HCT116 (cell line): Measurements from ENCODE around the gene DGAT2. TPM values are rescaled to one million over a fixed set of nuclear protein-coding genes. Genes with fewer than 3 reads are reported as not detected.

Experiments
- ATAC-seq: fragments of 200-7000 bp; cut with Tn5 transposase; 2 replicates; pipeline ENCODE4 v1.9.1; 2020; ENCODE audit warnings: mild to moderate bottlenecking, moderate library complexity
- BruUV-seq: library from RNA; stranded (reverse); fragments of 400-500 nt; replicated peaks from 2 replicates; lab custom pipeline; 2021; lab: Mats Ljungman, UMichigan
- CTCF ChIA-PET: fragments of 300-600 bp; sonication (Branson Sonifier 250); formaldehyde crosslinking; loops from one replicate; lab custom pipeline; 2021; ENCODE audit warnings: antibody characterized with exemption; lab: Charles Lee
- POLR2A ChIA-PET: fragments of 300-600, 350-600 bp; sonication (Branson Sonifier 250); formaldehyde crosslinking; loops from one replicate; lab custom pipeline; 2021; ENCODE audit warnings: antibody characterized with exemption; lab: Charles Lee
- RAD21 ChIA-PET, 2 experiments: fragments of 300-600 bp; sonication (Branson Sonifier 250); formaldehyde crosslinking; loops; one replicate each; lab custom pipeline; 2023; ENCODE audit warnings: low total read pairs in 2 of 2; ENCODE audit not compliant: uncharacterized antibody in 2 of 2, unreplicated experiment in 2 of 2, low non-redundant PET in 1 of 2; lab: Charles Lee
- DNase-seq: peaks from one replicate; pipeline ENCODE4 v3.0.0-alpha.2; 2010; ENCODE audit warnings: low read depth, low spot score
- H2AFZ ChIP-seq: fragments of 200-600 bp; shearing (Covaris generic), sonication (generic); 2 replicates; pipeline ENCODE4 v1.6.1; 2017; ENCODE audit warnings: low read depth, mixed run types, mixed read lengths, antibody characterized with exemption, low read length; ENCODE audit not compliant: poor library complexity, severe bottlenecking
- H3K27ac ChIP-seq: 2 replicates; pipeline ENCODE4 v1.5.1; 2012; ENCODE audit warnings: low read depth, low read length
- H3K27me3 ChIP-seq: fragments of 200-600 bp; sonication (generic); 2 replicates; pipeline ENCODE4 v1.6.1; 2016; ENCODE audit warnings: mixed run types, low read length, mixed read lengths; ENCODE audit not compliant: insufficient read depth
- H3K36me3 ChIP-seq, 2 experiments: fragments of 200-500 bp in 1 of 2; fragments of 200-600 bp in 1 of 2; sonication (Bioruptor generic) in 1 of 2; sonication (generic) in 1 of 2; 2 replicates each; pipeline versions ENCODE4 v1.5.1 to v1.6.1; 2014 to 2016; ENCODE audit warnings: low read length in 2 of 2, inconsistent platforms in 1 of 2, mixed read lengths in 1 of 2, mixed run types in 1 of 2; ENCODE audit not compliant: insufficient read depth in 2 of 2, control insufficient read depth in 1 of 2
- H3K4me1 ChIP-seq, 2 experiments: fragments of 200-600 bp in 1 of 2; sonication (generic) in 1 of 2; 2 replicates each; pipeline versions ENCODE4 v1.5.1 to v1.6.1; 2012 to 2017; ENCODE audit warnings: low read length in 2 of 2, inconsistent platforms in 1 of 2, mild to moderate bottlenecking in 1 of 2, mixed read lengths in 1 of 2, mixed run types in 1 of 2, moderate library complexity in 1 of 2; ENCODE audit not compliant: insufficient read depth in 2 of 2, control insufficient read depth in 1 of 2
- H3K4me2 ChIP-seq: fragments of 200-600 bp; sonication (generic); 2 replicates; pipeline ENCODE4 v1.6.1; 2017; ENCODE audit warnings: mixed run types, low read length, mixed read lengths
- H3K4me3 ChIP-seq, 2 experiments: fragments of 200-600 bp in 1 of 2; sonication (generic) in 1 of 2; replicated peaks in 1 of 2; 2 replicates each; pipeline ENCODE4 v1.5.1; 2011 to 2016; ENCODE audit warnings: low read length in 2 of 2, control low read depth in 1 of 2, low read depth in 1 of 2, mild to moderate bottlenecking in 1 of 2, mixed read lengths in 1 of 2, mixed run types in 1 of 2
- H3K79me2 ChIP-seq: fragments of 200-600 bp; sonication (generic); 2 replicates; pipeline ENCODE4 v1.6.1; 2017; ENCODE audit warnings: mild to moderate bottlenecking, mixed run types, low read length, moderate library complexity, mixed read lengths; ENCODE audit not compliant: insufficient read depth
- H3K9ac ChIP-seq: fragments of 200-600 bp; sonication (generic); 2 replicates; pipeline ENCODE4 v1.6.1; 2016; ENCODE audit warnings: low read length, mixed read lengths
- H3K9me2 ChIP-seq: fragments of 200-600 bp; sonication (generic), shearing (Covaris generic); 2 replicates; pipeline ENCODE4 v1.6.1; 2017; ENCODE audit warnings: mixed run types, mild to moderate bottlenecking, moderate library complexity; ENCODE audit not compliant: insufficient read depth
- H3K9me3 ChIP-seq, 2 experiments: fragments of 200-500 bp in 1 of 2; fragments of 200-600 bp in 1 of 2; sonication (Bioruptor generic) in 1 of 2; sonication (generic) in 1 of 2; 2 replicates each; pipeline ENCODE4 v1.6.1; 2014 to 2017; ENCODE audit warnings: low read length in 2 of 2, mixed read lengths in 2 of 2, inconsistent platforms in 1 of 2, low read depth in 1 of 2, mild to moderate bottlenecking in 1 of 2, mixed run types in 1 of 2, moderate library complexity in 1 of 2; ENCODE audit not compliant: control insufficient read depth in 1 of 2, insufficient read depth in 1 of 2
- H4K20me1 ChIP-seq: fragments of 200-600 bp; sonication (generic), shearing (Covaris generic); 2 replicates; pipeline ENCODE4 v1.6.1; 2017; ENCODE audit warnings: mixed run types, mild to moderate bottlenecking, moderate library complexity; ENCODE audit not compliant: insufficient read depth
- CBX3 ChIP-seq: IDR thresholded peaks from 2 replicates; pipeline ENCODE4 v1.6.1; 2012; ENCODE audit warnings: low read depth
- CEBPB ChIP-seq: IDR thresholded peaks from 2 replicates; pipeline ENCODE4 v1.6.1; 2012; ENCODE audit warnings: low read depth
- CTCF ChIP-seq, 3 experiments: fragments of 200-600 bp in 1 of 3; sonication (generic) in 1 of 3; IDR thresholded peaks in 2 of 3; conservative IDR thresholded peaks in 1 of 3; 2 replicates each; pipeline ENCODE4 v1.5.1; 2012 to 2017; ENCODE audit warnings: low read depth in 2 of 3, low read length in 2 of 3, antibody characterized with exemption in 1 of 3, borderline replicate concordance in 1 of 3, control low read depth in 1 of 3, mild to moderate bottlenecking in 1 of 3, mixed read lengths in 1 of 3, mixed run types in 1 of 3, moderate library complexity in 1 of 3; ENCODE audit not compliant: insufficient read depth in 1 of 3
- ELF1 ChIP-seq: IDR thresholded peaks from 2 replicates; pipeline ENCODE4 v1.6.1; 2012; ENCODE audit warnings: low read depth, borderline replicate concordance
- EZH2 ChIP-seq: fragments of 200-600 bp; sonication (generic); IDR thresholded peaks from 2 replicates; pipeline ENCODE4 v1.6.1; 2017; ENCODE audit warnings: antibody characterized with exemption, mixed run types
- FOSL1 ChIP-seq: IDR thresholded peaks from 2 replicates; pipeline ENCODE4 v1.6.1; 2012; ENCODE audit warnings: low read depth
- JUND ChIP-seq: IDR thresholded peaks from 2 replicates; pipeline ENCODE4 v1.6.1; 2012
- POLR2AphosphoS5 ChIP-seq: IDR thresholded peaks from 2 replicates; pipeline ENCODE4 v1.6.1; 2011; ENCODE audit warnings: mild to moderate bottlenecking, low read depth, low read length, moderate library complexity
- RAD21 ChIP-seq: IDR thresholded peaks from 2 replicates; pipeline ENCODE4 v1.6.1; 2012; ENCODE audit warnings: low read depth, mild to moderate bottlenecking
- REST ChIP-seq: IDR thresholded peaks from 2 replicates; pipeline ENCODE4 v1.6.1; 2012; ENCODE audit warnings: low read depth
- SRF ChIP-seq: IDR thresholded peaks from 2 replicates; pipeline ENCODE4 v1.6.1; 2012; ENCODE audit warnings: low read depth
- TCF7L2 ChIP-seq: IDR thresholded peaks from 2 replicates; pipeline ENCODE4 v1.7.0; 2011; ENCODE audit warnings: borderline replicate concordance, inconsistent platforms; ENCODE audit not compliant: insufficient read depth, insufficient read length; ENCODE audit errors: extremely low read depth
- YY1 ChIP-seq: IDR thresholded peaks from 2 replicates; pipeline ENCODE4 v1.6.1; 2011; ENCODE audit warnings: low read length, low read depth, moderate library complexity, mild to moderate bottlenecking; ENCODE audit not compliant: insufficient replicate concordance; ENCODE audit errors: extremely low read depth
- ZBTB33 ChIP-seq: IDR thresholded peaks from 2 replicates; pipeline ENCODE4 v1.6.1; 2011; ENCODE audit warnings: mild to moderate bottlenecking, low read length, moderate library complexity; ENCODE audit not compliant: insufficient replicate concordance; ENCODE audit errors: extremely low read depth
- ZFX ChIP-seq: fragments of 450-650 bp; IDR thresholded peaks from 2 replicates; pipeline ENCODE4 v1.6.1; 2017
- intact Hi-C: fragments of 100-400 bp; cut with micrococcal nuclease; formaldehyde crosslinking; loops from 2 replicates; pipeline ENCODE4 v1.10.0; 2022
- total RNA-seq: library from RNA; stranded (reverse); gene quantifications from one replicate; pipeline ENCODE4 v1.2.1, GENCODE V29; 2021; ENCODE audit not compliant: unreplicated experiment

Gene DGAT2
- total RNA-seq, 1 experiment from 2014 or later = 2.4 TPM

- ChIA-PET POLR2A (no interaction called here), RAD21 (no interaction called here)
- intact Hi-C loops = no loop called here
- H3K9me3 ChIP-seq = no peaks in the 10 kb centered on the region
- H3K9me2 ChIP-seq = no peaks in the 10 kb centered on the region
- H3K36me3 ChIP-seq = no peaks in the 10 kb centered on the region
- no peak for ATAC-seq
- H3K27me3 ChIP-seq = no peaks in the 10 kb centered on the region
- BruUV-seq = no TSS peak
- no peak for DNase-seq
- H3K4me2 ChIP-seq = no peak overlapping the region
- H3K79me2 ChIP-seq = 0 out of 2 replicates have a peak, but pooled peaks cover 8% of the 10 kb centered on the region
- no peak overlapping the region for H3K4me3 ChIP-seq
- H4K20me1 ChIP-seq = no peaks in the 10 kb centered on the region
- TF ChIP-seq YY1 (no peak), POLR2AphosphoS5 (no peak), CBX3 (no peak), ZFX (no peak), REST (no peak), CEBPB (no peak), SRF (no peak), ELF1 (no peak), FOSL1 (no peak), RAD21 (no peak), CTCF (IDR thresholded peaks at IDR 0.05 in 2 of 3, conservative IDR thresholded peaks at IDR 0.05 in 1 of 3; ENCODE audit: borderline replicate concordance in 1 of 3, insufficient read depth in 1 of 3, low read depth in 2 of 3, low read length in 2 of 3) (no peak), EZH2 (no peak), JUND (no peak), ZBTB33 (no peak), TCF7L2 (no peak)
- TF ChIP-seq, all 23 proteins: peak for 0
- H3K27ac ChIP-seq = no peak overlapping the region
- no peak overlapping the region for H3K9ac ChIP-seq
- H2AFZ ChIP-seq = no peak overlapping the region
- no peaks in the 10 kb centered on the region for H3K4me1 ChIP-seq
- CTCF ChIA-PET = no interaction called here
Measured at GRCh38 chr11:75849894-75850293, 81.3 kb downstream of the DGAT2 start.
